Mesodermal cell (in vitro differentiated cells): ENCODE data around the gene RNF13.
A peak's percentile ranks its signal among the peaks of the same experiment; 100 is the strongest.

ENCODE experiments used
- H3K27ac ChIP-seq: 2 replicates; pipeline ENCODE4 v1.7.0; 2013; ENCODE audit warnings: mild to moderate bottlenecking, low read depth, low read length, moderate library complexity; ENCODE audit not compliant: severe bottlenecking
- H3K36me3 ChIP-seq: 2 replicates; pipeline ENCODE4 v1.7.1; 2013; ENCODE audit warnings: mild to moderate bottlenecking, low read length, moderate library complexity; ENCODE audit not compliant: control insufficient read depth, insufficient read depth
- H3K4me1 ChIP-seq: one replicate; pipeline ENCODE4 v1.7.1; 2013; ENCODE audit warnings: mild to moderate bottlenecking, low read length; ENCODE audit not compliant: insufficient read depth, control insufficient read depth, poor library complexity, severe bottlenecking
- H3K4me3 ChIP-seq: 2 replicates; pipeline ENCODE4 v1.7.0; 2013; ENCODE audit warnings: low read length, control low read depth, mild to moderate bottlenecking; ENCODE audit not compliant: insufficient read depth, poor library complexity, severe bottlenecking; ENCODE audit errors: extremely low read depth
- H3K9me3 ChIP-seq: 2 replicates; pipeline ENCODE4 v1.7.1; 2013; ENCODE audit warnings: mild to moderate bottlenecking, low read length, moderate library complexity; ENCODE audit not compliant: control insufficient read depth
- WGBS, 2 experiments: methylation state at CpG; one replicate each; pipeline ENCODE4 v1.1.5; 2013; ENCODE audit warnings: missing lambda C conversion rate in 2 of 2; ENCODE audit not compliant: insufficient coverage in 2 of 2; 5-methylcytosine and 5-hydroxymethylcytosine counted together

The RNF13 gene

DNA sequence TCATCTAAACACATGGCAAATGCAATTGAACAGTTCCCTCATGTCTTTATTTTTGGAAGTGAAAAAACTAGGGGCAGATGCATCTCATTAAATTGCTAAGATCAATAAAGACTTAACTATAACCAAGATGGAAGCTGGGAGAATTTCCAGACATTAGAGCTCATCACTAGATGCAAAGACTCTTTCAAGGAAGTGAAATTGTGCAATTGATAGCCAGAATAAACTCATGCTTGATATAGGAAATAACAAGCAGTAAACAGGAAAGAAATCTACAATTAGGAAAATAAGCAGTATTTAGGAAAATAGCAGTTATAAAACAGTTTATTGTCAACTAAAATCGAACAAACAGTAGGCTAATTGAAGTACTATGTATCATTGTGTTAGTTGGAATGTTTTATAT, 11.8 kb upstream of the RNF13 start:
- no CpG with 5 or more reads among the region's 1 CpG for WGBS, 2 experiments
- H3K27ac ChIP-seq: no peak overlapping the region
- no peaks in the 10 kb centered on the region for H3K36me3 ChIP-seq
- no peaks in the 10 kb centered on the region for H3K4me1 ChIP-seq
- no peak overlapping the region for H3K4me3 ChIP-seq
- H3K9me3 ChIP-seq: no peaks in the 10 kb centered on the region

DNA sequence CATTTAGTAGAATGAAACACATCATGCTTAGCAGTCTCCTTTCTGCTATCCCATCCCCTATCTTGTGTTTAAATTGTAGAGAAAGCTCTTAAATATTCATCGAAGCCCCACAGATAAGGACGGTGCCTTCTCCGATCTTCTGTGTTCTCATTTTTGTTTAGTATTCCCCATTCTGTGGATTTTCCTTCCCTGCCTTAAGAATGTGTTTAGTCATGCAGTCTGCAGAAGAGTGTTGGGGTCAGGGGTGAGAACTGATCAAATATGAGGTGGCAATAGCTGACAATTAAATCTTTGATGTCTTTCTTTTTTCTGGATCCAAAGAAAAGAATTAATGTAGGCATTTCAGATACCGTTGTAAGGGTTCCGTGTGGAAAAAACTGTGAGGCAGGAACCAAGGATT, 11.4 kb upstream of the RNF13 start:
- no peaks in the 10 kb centered on the region for H3K4me1 ChIP-seq
- no peak overlapping the region for H3K27ac ChIP-seq
- H3K9me3 ChIP-seq: no peaks in the 10 kb centered on the region
- no peak overlapping the region for H3K4me3 ChIP-seq
- H3K36me3 ChIP-seq: no peaks in the 10 kb centered on the region
- 50 to 88% methylated on average over 2 to 3 of the region's 5 CpGs for WGBS, 2 experiments

DNA sequence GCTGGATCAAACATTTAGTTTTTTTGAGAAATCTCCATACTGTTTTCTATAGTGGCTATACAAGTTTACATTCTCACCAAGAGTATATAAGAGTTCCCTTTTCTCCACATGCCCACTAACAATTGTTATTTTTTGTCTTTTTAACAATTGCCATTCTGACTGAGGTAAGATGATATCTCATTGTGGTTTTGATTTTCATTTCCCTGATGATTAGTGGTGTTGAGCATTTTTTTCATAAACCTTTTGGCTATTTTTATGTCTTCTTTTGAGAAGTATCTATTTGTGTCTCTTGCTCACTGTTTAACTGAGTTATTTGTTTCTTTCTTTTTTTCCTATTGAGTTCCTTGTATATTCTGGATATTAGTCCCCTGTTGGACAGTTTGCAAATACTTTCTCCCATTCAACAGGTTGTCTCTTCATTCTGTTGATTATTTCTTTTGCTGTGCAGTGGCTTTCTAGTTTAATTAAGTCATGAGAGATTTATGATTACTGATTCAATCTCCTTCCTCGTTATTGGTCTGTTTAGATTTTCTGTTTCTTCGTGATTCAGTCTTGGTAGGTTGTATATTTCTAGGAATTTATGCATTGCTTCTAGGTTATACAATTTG, 6.7 kb upstream of the RNF13 start:
- no peaks in the 10 kb centered on the region for H3K9me3 ChIP-seq
- WGBS, 2 experiments: no CpG with 5 or more reads among the region's 2 CpGs
- H3K27ac ChIP-seq: no peak overlapping the region
- no peaks in the 10 kb centered on the region for H3K36me3 ChIP-seq
- H3K4me1 ChIP-seq: no peaks in the 10 kb centered on the region
- no peak overlapping the region for H3K4me3 ChIP-seq

DNA sequence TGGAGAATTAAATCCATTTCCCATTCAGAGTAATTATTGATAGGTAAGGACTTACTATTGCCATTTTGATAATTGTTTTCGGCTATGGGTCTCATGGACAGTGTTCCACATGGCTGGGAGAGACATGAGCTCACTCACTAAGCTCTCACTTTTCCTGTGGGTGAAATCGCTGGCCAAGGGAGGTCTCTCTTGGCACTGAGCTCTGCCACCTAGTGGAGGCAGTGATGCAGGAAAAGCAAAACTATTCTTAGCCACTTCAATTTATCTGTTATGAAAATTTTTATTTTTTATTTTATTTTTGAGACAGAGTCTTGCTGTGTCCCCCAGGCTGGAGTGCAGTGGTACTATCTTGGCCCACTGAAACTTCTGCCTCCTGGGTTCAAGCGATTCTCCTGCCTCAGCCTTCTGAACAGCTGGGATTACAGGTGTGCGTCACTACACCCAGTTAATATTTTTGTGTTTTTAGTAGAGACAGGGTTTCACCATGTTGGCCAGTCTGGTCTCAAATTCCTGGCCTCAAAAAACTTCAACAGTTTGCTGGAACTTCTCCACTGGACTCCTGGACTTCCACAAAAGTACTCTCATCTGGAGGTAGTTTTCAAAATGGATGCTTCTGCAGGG, 4.7 kb upstream of the RNF13 start:
- Histone ChIP-seq H3K27ac (no peak overlapping the region), H3K36me3 (no peaks in the 10 kb centered on the region), H3K4me3 (no peak overlapping the region), H3K4me1 (peaks cover 3% of the 10 kb centered on the region), H3K9me3 (no peaks in the 10 kb centered on the region)
- WGBS, 2 experiments: 10% methylated on average over 2 of the region's 4 CpGs; no CpG with 5 or more reads in 1 of the 2 experiments

DNA sequence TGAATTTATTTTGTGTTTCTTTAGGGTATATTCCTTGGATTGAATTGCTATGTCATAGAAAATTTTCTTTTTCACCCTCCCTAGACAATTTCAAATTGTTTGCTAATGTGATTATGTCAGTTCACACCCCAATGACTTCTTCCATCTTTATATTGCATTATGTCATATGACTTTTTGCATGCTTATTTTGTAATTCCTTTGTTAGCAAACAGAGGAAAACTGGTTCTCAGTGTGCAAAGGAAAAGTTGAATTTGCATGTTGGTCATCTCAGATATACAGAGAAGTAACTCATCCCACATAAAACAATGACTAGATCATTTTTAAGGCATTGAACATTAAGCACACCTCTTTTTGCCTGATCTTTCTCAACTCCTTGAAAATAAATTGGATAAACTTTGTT, 3.3 kb upstream of the RNF13 start:
- peaks cover 8% of the 10 kb centered on the region for H3K4me1 ChIP-seq
- H3K27ac ChIP-seq: no peak overlapping the region
- H3K36me3 ChIP-seq: no peaks in the 10 kb centered on the region
- H3K9me3 ChIP-seq: no peaks in the 10 kb centered on the region
- no peak overlapping the region for H3K4me3 ChIP-seq

DNA sequence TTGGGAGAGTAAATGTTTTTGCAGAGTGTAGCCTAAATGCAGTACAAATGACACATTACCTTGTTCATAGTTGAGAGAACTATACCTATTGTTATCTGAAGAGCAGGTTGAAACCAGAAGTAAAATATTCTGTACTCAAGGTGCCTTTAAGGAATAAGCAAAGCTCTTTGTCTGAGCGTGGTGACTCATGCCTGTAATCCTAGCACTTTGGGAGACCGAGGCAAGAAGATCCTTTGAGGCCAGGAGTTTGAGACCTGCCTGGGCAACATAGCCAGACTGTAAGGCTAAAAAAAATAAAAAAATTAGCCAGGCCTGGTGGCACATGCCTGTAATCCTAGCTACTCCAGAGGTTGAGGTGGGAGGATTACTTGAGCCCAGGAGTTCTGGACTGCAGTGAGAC, 2.2 kb upstream of the RNF13 start:
- Histone ChIP-seq H3K27ac (no peak overlapping the region), H3K36me3 (no peaks in the 10 kb centered on the region), H3K9me3 (no peaks in the 10 kb centered on the region), H3K4me3 (no peak overlapping the region), H3K4me1 (peaks cover 8% of the 10 kb centered on the region)
- WGBS, 2 experiments: 90 to 92% methylated on average over 2 of the region's 2 CpGs

DNA sequence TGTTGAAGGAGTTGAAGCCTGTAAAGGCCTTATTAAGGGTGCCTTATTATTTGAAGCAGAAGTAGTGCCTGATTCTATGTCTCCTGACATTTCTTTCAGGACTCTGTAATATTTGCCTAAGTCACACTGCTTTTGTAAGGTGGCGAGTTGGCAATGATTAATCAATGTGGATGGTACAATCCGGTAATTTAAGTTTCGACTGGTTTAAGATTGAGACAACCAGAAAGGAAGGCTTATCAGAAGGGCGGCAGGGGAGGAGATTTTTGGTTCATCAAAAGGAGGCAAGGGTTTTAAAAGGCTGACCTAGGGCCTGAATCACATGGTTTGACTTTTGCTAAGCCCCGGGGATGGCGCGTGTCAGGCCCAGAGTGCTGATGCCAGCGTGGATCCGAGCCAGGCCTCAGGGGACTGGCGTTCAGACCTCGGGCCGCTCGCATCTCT, 830 bp upstream of the RNF13 start:
- peak overlapping the region; percentile 85 for H3K27ac ChIP-seq
- H3K4me1 ChIP-seq: peaks cover 8% of the 10 kb centered on the region

DNA sequence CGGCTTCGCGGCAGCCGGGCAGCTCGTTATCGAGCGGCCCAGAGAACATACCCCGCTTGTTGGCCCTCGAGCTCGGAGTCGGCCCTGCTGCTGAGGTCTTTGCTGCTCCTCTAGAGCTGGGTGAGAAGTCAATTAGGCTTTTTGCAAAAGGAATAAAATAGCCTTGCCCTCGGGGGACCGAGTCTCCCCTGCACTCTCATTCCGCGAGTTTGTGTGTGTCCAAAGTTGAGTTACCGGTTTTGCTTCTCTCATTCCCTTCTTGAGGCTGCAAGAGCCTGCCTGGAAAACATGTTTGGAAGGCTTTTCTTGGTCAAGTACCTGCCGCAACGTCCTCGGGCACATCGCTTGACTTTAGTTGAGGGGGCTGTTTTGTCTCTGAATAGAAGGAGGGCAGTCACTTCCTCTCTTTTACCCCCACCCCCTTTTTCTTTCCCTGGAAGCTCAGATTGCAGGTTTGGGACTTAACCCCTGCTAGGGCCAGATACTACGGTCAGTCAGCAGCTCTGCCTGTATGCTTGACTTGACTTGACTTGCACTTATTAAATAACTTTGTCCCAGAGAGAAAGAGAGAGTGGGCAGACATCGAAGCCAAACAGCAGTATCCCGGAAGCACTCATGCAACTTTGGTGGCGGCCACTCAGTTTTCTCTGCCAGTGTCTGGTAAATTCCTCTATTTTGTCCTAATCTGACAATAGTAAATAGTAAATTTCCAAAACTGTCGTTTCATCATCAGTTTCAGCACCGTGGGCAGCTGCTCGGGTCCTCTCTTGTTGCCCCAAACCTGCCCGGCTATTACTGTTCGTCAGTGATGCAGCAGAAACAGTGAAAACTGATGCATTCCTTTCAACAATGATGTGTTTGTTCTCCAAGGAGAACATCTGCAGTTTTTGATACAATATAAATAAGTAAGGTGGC, 609 bp downstream of the RNF13 start:
- peaks cover 8% of the 10 kb centered on the region for H3K4me1 ChIP-seq
- peak overlapping the region; percentile 77 for H3K4me3 ChIP-seq
- H3K36me3 ChIP-seq: no peaks in the 10 kb centered on the region
- H3K27ac ChIP-seq: peak overlapping the region; percentile 85
- WGBS, 2 experiments: 1% methylated on average over 16 to 26 of the region's 29 CpGs
- H3K9me3 ChIP-seq: no peaks in the 10 kb centered on the region

More for the DNA sequence above, 830 bp upstream of the RNF13 start:
- H3K9me3 ChIP-seq: no peaks in the 10 kb centered on the region
- WGBS, 2 experiments: 53 to 57% methylated on average over 11 to 13 of the region's 13 CpGs
- no peaks in the 10 kb centered on the region for H3K36me3 ChIP-seq
- peak overlapping the region; percentile 77 for H3K4me3 ChIP-seq

DNA sequence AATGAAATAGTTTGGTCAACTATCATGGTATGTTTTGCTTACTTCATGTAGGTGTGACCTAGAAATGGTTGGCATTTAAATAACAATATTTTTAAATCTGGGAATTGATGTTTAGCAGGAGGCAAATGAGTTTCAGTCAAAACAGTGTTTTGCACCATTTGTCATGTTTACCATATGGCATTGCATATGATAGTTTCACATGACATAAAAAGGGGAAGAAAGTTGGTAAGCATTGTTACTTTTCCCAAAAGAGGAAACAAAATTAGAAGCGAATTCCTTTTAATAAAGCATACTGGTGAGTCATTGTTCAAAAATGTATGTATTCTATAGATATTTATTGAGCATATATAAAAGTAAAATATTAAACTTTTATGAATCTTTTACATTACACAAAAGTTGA, 2.3 kb downstream of the RNF13 start:
- H3K9me3 ChIP-seq: no peaks in the 10 kb centered on the region
- no peaks in the 10 kb centered on the region for H3K36me3 ChIP-seq
- peaks cover 8% of the 10 kb centered on the region for H3K4me1 ChIP-seq
- no peak overlapping the region for H3K4me3 ChIP-seq
- no peak overlapping the region for H3K27ac ChIP-seq
- WGBS, 2 experiments: no CpG with 5 or more reads among the region's 1 CpG

DNA sequence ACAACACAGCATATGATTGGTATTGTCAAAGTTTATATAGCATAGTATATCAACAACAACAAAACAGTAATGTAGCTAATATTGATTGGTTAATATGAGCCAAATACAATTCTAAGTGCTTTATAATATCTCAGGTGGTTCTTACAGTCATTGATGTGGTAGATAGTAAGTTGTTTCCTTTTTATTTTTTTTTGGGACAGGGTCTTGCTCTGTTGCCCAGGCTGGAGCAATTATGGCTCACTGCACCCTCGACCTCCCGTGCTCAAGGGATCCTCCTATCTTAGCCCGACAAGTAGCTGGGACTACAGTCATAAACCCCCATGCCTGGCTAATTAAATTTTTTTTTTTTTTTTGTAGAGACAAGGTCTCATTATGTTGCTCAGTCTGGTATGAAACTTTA, 2.7 kb downstream of the RNF13 start:
- H3K4me3 ChIP-seq: no peak overlapping the region
- peaks cover 8% of the 10 kb centered on the region for H3K4me1 ChIP-seq
- no peak overlapping the region for H3K27ac ChIP-seq
- H3K36me3 ChIP-seq: no peaks in the 10 kb centered on the region
- 65 to 80% methylated on average over 2 to 3 of the region's 3 CpGs for WGBS, 2 experiments
- H3K9me3 ChIP-seq: no peaks in the 10 kb centered on the region
